Left lung (tissue), 10 donors: ENCODE measurements around the gene GOLGA6L10. TPM values are rescaled to one million over a fixed set of nuclear protein-coding genes. Genes with fewer than 3 reads are reported as not detected.
"Not testable (repeated sequence)": the region's sequence is repeated elsewhere in the genome, so short reads cannot be mapped to it uniquely, and the experiment has no call there.

Experiments
- ATAC-seq: fragments of 200-7000 bp; cut with Tn5 transposase; one replicate; pipeline ENCODE4 v1.9.1; 2020; ENCODE audit warnings: moderate library complexity
- DNase-seq, 4 donors: peaks; one replicate each; pipeline ENCODE4 v3.0.0-alpha.2; 2013 to 2020
- H3K27ac ChIP-seq, 2 donors: fragments of 200-600 bp; sonication (generic) in 1 of 2; one replicate each; pipeline versions ENCODE4 v1.5.0 to v1.8.0; 2020 to 2021
- H3K27me3 ChIP-seq, 2 donors: fragments of 200-600 bp; sonication (generic) in 1 of 2; one replicate each; pipeline versions ENCODE4 v1.5.0 to v1.8.0; 2020 to 2021
- H3K36me3 ChIP-seq, 2 donors: fragments of 200-600 bp; sonication (generic) in 1 of 2; one replicate each; pipeline versions ENCODE4 v1.5.0 to v1.8.0; 2020 to 2021
- H3K4me1 ChIP-seq, 2 donors: fragments of 200-600 bp; one replicate each; pipeline ENCODE4 v1.8.0; 2021
- H3K4me3 ChIP-seq, 2 donors: fragments of 200-600 bp; sonication (generic) in 1 of 2; one replicate each; pipeline versions ENCODE4 v1.5.0 to v1.8.0; 2020 to 2021; ENCODE audit warnings: mild to moderate bottlenecking in 1 of 2
- H3K9me3 ChIP-seq, 2 donors: fragments of 200-600 bp; sonication (generic) in 1 of 2; one replicate each; pipeline versions ENCODE4 v1.5.0 to v1.8.0; 2020 to 2021
- intact Hi-C, 2 donors: fragments of 100-400 bp; cut with DNase I; formaldehyde crosslinking; loops; one replicate each; pipeline versions ENCODE4 v1.11.2 to v1.14.2; 2022
- polyA plus RNA-seq, 6 donors: library from polyadenylated mRNA; unstranded; fragments of 120-200 nt; gene quantifications; one replicate each; pipeline ENCODE4 v1.2.1, GENCODE V29; 2013; ENCODE audit not compliant: insufficient read length in 6 of 6
- total RNA-seq, 2 donors: library from RNA; stranded (reverse); fragmentation: NEBNext Ultra II Directional; extraction: Animal tissue kit (Norgen Biotek cat#: 25700); gene quantifications; one replicate each; pipeline ENCODE4 v1.2.1, GENCODE V29; 2021
- donor health status: DM: no; HTN: yes; CAD: no.
- donor health status: DM: no; HTN: no; CAD: no.

Gene GOLGA6L10
- total and polyA plus RNA-seq, 8 donors = 1.5 to 13.6 (median 6.2) TPM

- DNase-seq, H3K27ac ChIP-seq, H3K9me3 ChIP-seq, H3K36me3 ChIP-seq, ATAC-seq, H3K27me3 ChIP-seq, H3K4me3 ChIP-seq, H3K4me1 ChIP-seq, intact Hi-C loops: not testable (repeated sequence)
Measured at GRCh38 chr15:82330921-82331320, 18.4 kb downstream of the GOLGA6L10 start.

GRCh38 chr15:82329039-82329438 lies 20.2 kb downstream of the GOLGA6L10 start:
- H3K9me3 ChIP-seq, DNase-seq, H3K4me3 ChIP-seq, H3K4me1 ChIP-seq, H3K27ac ChIP-seq, H3K27me3 ChIP-seq, intact Hi-C loops, ATAC-seq, H3K36me3 ChIP-seq: not testable (repeated sequence)

GRCh38 chr15:82327372-82327771 lies 21.9 kb downstream of the GOLGA6L10 start:
- ATAC-seq, H3K27ac ChIP-seq, H3K27me3 ChIP-seq, H3K36me3 ChIP-seq, intact Hi-C loops, DNase-seq, H3K9me3 ChIP-seq, H3K4me3 ChIP-seq, H3K4me1 ChIP-seq: not testable (repeated sequence)

- H3K27me3 ChIP-seq, H3K4me3 ChIP-seq, ATAC-seq, intact Hi-C loops, H3K9me3 ChIP-seq, H3K27ac ChIP-seq, H3K4me1 ChIP-seq, H3K36me3 ChIP-seq: not testable (repeated sequence)
- DNase-seq = peak in 1 of 4 donors; percentile 70
Measured at GRCh38 chr15:82326896-82327295, 22.4 kb downstream of the GOLGA6L10 start.

- H3K9me3 ChIP-seq, H3K4me1 ChIP-seq, intact Hi-C loops, ATAC-seq, H3K27ac ChIP-seq, H3K27me3 ChIP-seq, H3K4me3 ChIP-seq, H3K36me3 ChIP-seq: not testable (repeated sequence)
- DNase-seq = peak in 1 of 4 donors; percentile 52
Measured at GRCh38 chr15:82325646-82326045, 23.6 kb downstream of the GOLGA6L10 start.

- DNase-seq, ATAC-seq, intact Hi-C loops, H3K9me3 ChIP-seq, H3K4me3 ChIP-seq, H3K36me3 ChIP-seq, H3K4me1 ChIP-seq, H3K27me3 ChIP-seq, H3K27ac ChIP-seq: not testable (repeated sequence)
Measured at GRCh38 chr15:82324831-82325230, 24.4 kb downstream of the GOLGA6L10 start.

- H3K27ac ChIP-seq, H3K4me1 ChIP-seq, H3K4me3 ChIP-seq, DNase-seq, H3K9me3 ChIP-seq, H3K36me3 ChIP-seq, ATAC-seq, H3K27me3 ChIP-seq, intact Hi-C loops: not testable (repeated sequence)
Measured at GRCh38 chr15:82322488-82322887, 26.8 kb downstream of the GOLGA6L10 start.

- H3K4me3 ChIP-seq, ATAC-seq, H3K27ac ChIP-seq, H3K36me3 ChIP-seq, intact Hi-C loops, DNase-seq, H3K9me3 ChIP-seq, H3K4me1 ChIP-seq, H3K27me3 ChIP-seq: not testable (repeated sequence)
Measured at GRCh38 chr15:82320861-82321260, 28.4 kb downstream of the GOLGA6L10 start.

- H3K9me3 ChIP-seq, ATAC-seq, H3K27me3 ChIP-seq, H3K27ac ChIP-seq, H3K4me1 ChIP-seq, H3K36me3 ChIP-seq, intact Hi-C loops, H3K4me3 ChIP-seq: not testable (repeated sequence)
- DNase-seq = peak in 1 of 4 donors; percentile 55
Measured at GRCh38 chr15:82319522-82320278, 29.6 kb downstream of the GOLGA6L10 start.

- H3K27ac ChIP-seq, H3K9me3 ChIP-seq, intact Hi-C loops, H3K4me1 ChIP-seq, DNase-seq, H3K27me3 ChIP-seq, ATAC-seq, H3K4me3 ChIP-seq, H3K36me3 ChIP-seq: not testable (repeated sequence)
Measured at GRCh38 chr15:82318281-82318680, 31.0 kb downstream of the GOLGA6L10 start.

- H3K27ac ChIP-seq, DNase-seq, H3K36me3 ChIP-seq, H3K4me1 ChIP-seq, H3K27me3 ChIP-seq, H3K9me3 ChIP-seq, intact Hi-C loops, H3K4me3 ChIP-seq, ATAC-seq: not testable (repeated sequence)
Measured at GRCh38 chr15:82317516-82317915, 31.8 kb downstream of the GOLGA6L10 start.
